ENCODE data around the gene MFGE8. TPM values are rescaled to one million over a fixed set of nuclear protein-coding genes. Genes with fewer than 3 reads are reported as not detected.

MFGE8 gene
- total and polyA plus RNA-seq, 12 donors: 16.1 to 308 (median 135) TPM

DNA sequence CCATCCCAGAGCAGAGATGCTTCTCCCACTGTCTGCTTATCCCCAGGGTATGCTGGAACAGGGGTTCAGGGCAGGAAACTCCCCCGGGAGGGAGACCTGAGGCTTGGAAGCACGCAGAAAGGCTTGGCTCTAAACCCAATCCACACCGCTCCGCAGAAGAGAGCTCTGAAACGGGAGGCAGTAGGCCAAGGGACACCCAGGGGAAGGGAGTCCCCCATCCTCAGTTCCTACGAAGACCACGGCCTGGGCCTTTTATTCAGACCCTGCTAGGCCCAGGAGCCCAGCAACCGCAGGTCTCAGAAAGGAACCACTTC lies 16.1 kb downstream of the MFGE8 start:
- H3K27me3 ChIP-seq: peaks cover 14% of the 10 kb centered on the region
- no peak for DNase-seq
- no peak for TF ChIP-seq POLR2A (IDR thresholded peaks at IDR 0.05)
- TF ChIP-seq, protein P1, sequence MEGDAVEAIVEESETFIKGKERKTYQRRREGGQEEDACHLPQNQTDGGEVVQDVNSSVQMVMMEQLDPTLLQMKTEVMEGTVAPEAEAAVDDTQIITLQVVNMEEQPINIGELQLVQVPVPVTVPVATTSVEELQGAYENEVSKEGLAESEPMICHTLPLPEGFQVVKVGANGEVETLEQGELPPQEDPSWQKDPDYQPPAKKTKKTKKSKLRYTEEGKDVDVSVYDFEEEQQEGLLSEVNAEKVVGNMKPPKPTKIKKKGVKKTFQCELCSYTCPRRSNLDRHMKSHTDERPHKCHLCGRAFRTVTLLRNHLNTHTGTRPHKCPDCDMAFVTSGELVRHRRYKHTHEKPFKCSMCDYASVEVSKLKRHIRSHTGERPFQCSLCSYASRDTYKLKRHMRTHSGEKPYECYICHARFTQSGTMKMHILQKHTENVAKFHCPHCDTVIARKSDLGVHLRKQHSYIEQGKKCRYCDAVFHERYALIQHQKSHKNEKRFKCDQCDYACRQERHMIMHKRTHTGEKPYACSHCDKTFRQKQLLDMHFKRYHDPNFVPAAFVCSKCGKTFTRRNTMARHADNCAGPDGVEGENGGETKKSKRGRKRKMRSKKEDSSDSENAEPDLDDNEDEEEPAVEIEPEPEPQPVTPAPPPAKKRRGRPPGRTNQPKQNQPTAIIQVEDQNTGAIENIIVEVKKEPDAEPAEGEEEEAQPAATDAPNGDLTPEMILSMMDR (IDR thresholded peaks at IDR 0.05): no peak
- no peak overlapping the region for H3K27ac ChIP-seq
- H3K4me3 ChIP-seq: no peak overlapping the region
- 0 to 36% (median 25%) methylated on average over 1 to 8 of the region's 8 CpGs for WGBS, 4 donors
- H3K9me3 ChIP-seq (replicated peaks in 1 of 3): no peaks in the 10 kb centered on the region
- intact Hi-C loops (cut with DNase I): no loop called here
- H3K36me3 ChIP-seq (replicated peaks in 1 of 2): peaks cover 0 to 4% of the 10 kb centered on the region in 2 donors
- peaks cover 9 to 13% of the 10 kb centered on the region in 2 donors for H3K4me1 ChIP-seq (replicated peaks in 1 of 2)

DNA sequence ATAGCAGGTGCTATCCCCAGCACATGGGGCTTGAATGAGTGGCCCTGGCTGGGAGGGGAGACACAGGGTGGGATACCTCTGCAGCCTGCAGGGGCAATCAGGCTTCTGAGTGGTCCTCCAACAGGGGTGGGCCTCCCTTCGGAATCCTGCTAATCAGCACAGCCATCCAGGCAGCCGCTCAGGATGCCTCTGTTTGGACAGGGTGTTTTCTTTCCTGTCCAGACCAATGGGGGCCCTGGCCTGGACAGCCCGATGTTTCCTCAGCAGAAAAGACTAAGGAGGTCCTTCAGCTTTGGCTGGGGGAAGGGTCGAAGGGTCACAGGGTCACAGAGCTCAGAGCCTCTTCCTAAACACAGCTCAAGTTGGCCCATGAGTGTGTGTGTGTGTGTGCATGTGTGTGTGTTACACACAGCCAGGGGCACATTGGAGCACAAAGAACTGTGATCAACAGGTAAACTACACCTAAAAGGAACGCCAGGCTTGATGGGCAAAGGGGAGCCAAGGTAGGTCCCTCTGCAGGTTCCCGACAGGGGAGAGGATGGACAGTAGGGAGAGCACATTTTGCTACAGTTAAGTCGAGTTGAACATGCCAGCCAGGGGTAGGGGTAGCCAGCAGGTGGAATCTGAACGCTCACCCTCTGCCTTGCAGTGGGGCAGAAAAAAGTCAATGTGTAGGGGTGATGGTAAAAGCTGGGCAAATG lies 16.7 kb downstream of the MFGE8 start:
- Histone ChIP-seq H3K27me3 (peaks cover 14% of the 10 kb centered on the region), H3K4me3 (no peak overlapping the region), H3K36me3 (replicated peaks in 1 of 2) (peaks cover 0 to 4% of the 10 kb centered on the region in 2 donors), H3K4me1 (replicated peaks in 1 of 2) (peaks cover 9 to 13% of the 10 kb centered on the region in 2 donors), H3K27ac (no peak overlapping the region), H3K9me3 (replicated peaks in 1 of 3) (no peaks in the 10 kb centered on the region)
- no peak for DNase-seq
- intact Hi-C loops (cut with DNase I): no loop called here
- TF ChIP-seq POLR2A (IDR thresholded peaks at IDR 0.05): no peak
- TF ChIP-seq, protein P1 (IDR thresholded peaks at IDR 0.05): no peak
- 75 to 93% (median 79%) methylated on average over 4 to 8 of the region's 8 CpGs for WGBS, 4 donors

DNA sequence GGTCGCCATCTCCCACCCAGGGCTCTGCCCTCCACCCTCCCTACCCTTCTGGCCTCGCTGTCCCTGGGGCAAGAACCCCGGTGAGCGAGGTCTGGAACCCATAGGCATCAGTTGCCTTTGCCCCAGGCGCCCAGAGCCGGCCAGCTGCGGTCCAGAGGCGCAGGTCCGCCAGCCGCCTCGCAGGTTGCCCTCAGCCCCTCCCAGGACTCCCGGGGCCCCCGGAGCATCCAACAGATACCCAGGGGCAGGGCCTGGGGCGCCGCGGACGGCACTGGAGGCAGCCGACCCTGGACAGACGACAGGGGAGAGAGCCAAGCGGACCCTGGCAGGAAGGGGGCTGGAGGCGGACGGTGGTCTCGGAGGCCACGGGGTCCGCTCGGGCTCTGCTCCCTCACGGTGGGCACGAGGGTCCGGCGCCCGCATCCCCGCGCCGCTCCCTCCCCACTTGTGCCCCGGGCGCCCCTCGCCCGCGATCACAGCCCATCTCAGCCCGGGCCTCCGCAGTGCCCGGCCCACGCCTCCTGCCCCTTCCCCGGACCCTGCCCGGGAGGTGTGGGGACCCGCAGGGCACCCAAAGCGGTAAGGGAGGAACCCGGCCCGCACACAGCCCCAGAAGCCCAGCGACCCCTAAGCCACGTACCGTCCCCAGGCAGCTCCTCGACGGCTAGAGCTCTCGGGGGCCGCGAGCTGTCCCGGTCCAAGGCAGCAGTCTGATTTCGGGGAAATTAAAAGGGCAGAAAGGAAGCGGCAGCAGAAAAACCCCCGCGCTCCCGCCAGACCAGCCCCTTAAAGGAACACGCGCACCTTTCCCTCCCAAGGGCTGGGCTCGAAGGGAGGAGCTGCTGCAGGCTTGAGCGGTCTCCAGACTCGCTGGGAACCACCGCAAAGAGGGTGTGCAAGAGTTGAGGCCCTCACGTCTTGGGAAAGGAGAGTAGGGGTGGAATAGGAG lies 18.1 kb downstream of the MFGE8 start, which contains the start of gene HAPLN3:
HAPLN3 (minus strand) TSS at position 726 of the 949 bp plus-strand sequence. CDS start 8,246 bp downstream, outside the sequence.
- Histone ChIP-seq H3K4me3 (peak within 1 kb of the TSS in 2 of 4 donors; percentile 16 to 54), H3K27ac (no peak within 1 kb of the TSS), H3K36me3 (replicated peaks in 1 of 2) (peaks cover 0 to under 1% of the 10 kb centered on the region in 2 donors), H3K4me1 (replicated peaks in 1 of 2) (peaks cover 9 to 13% of the 10 kb centered on the region in 2 donors), H3K27me3 (peaks cover 14% of the 10 kb centered on the region), H3K9me3 (replicated peaks in 1 of 3) (no peaks in the 10 kb centered on the region)
- intact Hi-C loops (cut with DNase I): no loop called here
- DNase-seq: peak in 3 of 7 donors; percentile 25 to 41 (median 30)
- WGBS, 4 donors: 2 to 6% (median 3%) methylated on average over 14 to 70 of the region's 70 CpGs
- TF ChIP-seq POLR2A (IDR thresholded peaks at IDR 0.05): no peak
- TF ChIP-seq, protein P1 (IDR thresholded peaks at IDR 0.05): no peak

DNA sequence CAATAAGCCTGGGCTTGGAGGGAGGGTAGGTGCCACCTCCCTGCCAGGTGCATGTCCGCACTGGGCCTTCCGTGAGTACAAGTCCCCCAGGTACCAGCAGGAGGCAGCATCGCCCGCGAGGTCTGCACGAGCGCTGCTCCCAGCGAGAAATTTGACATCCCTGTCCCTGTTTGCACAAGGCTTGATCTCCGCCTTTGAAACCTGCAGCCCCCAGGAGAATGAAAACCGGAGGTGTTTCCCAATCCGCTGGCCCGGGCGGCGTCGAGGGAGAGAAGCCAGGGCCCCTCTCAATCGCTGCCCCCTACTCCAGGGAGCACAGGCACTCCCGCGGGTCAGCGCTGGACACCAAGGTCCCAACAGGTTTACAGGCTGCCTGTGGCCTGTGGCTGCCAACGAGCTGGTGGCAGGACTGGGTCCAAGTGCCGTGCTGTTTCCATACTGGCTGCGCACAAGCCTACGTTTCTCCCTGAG lies 18.8 kb downstream of the MFGE8 start:
- no peaks in the 10 kb centered on the region for H3K36me3 ChIP-seq (replicated peaks in 1 of 2)
- H3K4me1 ChIP-seq (replicated peaks in 1 of 2): peaks cover 9 to 13% of the 10 kb centered on the region in 2 donors
- H3K27ac ChIP-seq: no peak overlapping the region
- peaks cover 14% of the 10 kb centered on the region for H3K27me3 ChIP-seq
- WGBS, 4 donors: 0 to 3% (median 2%) methylated on average over 1 to 23 of the region's 23 CpGs
- TF ChIP-seq POLR2A (IDR thresholded peaks at IDR 0.05): no peak
- TF ChIP-seq, protein P1 (IDR thresholded peaks at IDR 0.05): peak; percentile 20 to 54 (median 42)
- H3K9me3 ChIP-seq (replicated peaks in 1 of 3): no peaks in the 10 kb centered on the region
- intact Hi-C loops (cut with DNase I): no loop called here
- peak in 5 of 7 donors; percentile 43 to 63 (median 49) for DNase-seq
- H3K4me3 ChIP-seq: peak overlapping the region in 1 of 4 donors; percentile 54

Measured in adrenal gland (tissue), 12 donors.